Mammary microvascular endothelial cell (primary cell): ENCODE data around the gene UPK3BL2. TPM values are rescaled to one million over a fixed set of nuclear protein-coding genes. Genes with fewer than 3 reads are reported as not detected.

ENCODE experiments used
- total RNA-seq: library from RNA; depleted of rRNA; stranded (reverse); fragments of >200 nt; gene quantifications from 2 replicates; pipeline ENCODE4 v1.2.3, GENCODE V29; 2015

The UPK3BL2 gene, protein sequence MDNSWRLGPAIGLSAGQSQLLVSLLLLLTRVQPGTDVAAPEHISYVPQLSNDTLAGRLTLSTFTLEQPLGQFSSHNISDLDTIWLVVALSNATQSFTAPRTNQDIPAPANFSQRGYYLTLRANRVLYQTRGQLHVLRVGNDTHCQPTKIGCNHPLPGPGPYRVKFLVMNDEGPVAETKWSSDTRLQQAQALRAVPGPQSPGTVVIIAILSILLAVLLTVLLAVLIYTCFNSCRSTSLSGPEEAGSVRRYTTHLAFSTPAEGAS
- total RNA-seq = 0.67 and 1.6 TPM in 2 replicates

DNA sequence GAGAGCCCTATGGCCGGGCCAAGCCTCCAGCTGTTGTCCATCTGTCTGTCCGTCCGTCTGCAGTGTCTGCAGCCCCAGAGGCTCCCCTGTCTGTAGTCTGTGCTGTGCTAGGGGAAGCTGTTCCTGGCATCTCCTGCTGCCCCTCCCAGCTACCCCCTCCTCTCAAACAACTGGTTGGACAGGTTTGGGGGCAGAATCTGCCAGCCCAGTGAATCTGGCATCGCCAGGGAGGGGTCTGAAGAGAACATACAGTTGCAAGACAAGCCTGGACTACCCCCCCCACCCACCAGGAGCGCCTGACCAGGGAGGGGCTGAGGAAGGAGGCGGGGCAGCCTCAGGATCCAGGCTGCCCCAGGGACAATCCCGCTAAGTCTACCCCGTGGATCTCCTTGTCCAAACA is at the start of gene UPK3BL2:
TSS of gene UPK3BL2 (minus strand) at position 101 of the 400 bp plus-strand sequence. CDS start at position 41, 60 bp downstream.

DNA sequence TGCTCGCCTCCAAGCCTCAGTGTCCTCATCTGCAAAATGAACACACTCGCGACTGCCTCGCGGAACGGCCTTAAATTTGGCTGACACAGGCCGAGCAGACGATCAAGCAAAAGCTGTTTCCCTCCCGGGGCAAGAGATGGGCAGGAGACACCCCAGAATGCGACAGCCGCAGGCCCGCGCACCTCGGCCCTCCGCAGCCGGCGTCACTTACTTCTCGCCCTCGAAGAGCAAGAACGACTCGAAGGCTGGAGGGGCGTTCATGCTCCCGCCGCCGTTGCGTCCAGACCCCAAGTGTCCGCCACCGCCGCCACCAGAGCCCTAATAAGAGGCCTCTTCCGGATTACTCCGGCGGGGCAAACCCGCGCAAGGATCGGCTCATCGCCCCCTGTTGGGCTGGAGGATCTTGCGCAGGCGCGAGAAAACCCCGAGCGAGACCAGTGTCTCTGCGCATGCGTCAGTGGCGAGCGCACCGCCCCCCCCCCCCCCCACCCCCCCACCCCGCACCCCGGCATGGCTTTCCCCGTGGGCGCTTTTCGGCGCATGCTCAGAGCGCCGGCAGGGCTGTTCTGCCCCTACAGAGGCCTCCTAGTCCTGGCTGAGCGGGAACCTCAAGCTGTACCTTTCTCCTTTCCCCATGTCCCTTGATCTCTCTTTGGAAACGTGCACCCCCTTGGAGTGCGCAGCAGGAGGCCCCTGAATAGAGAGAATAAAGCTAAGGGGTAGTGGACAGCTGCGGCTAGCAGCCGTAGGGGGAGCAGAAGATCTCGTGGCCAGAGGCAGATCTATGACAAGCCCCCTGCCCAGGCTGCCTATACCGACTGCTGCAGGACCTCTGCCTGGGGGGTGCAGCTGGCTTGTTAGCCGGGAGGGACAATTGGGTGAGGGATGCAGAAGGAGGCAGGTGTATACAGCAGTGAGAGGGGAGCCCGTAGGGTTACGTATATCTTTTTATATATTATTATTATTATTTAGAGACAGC is 29.1 kb upstream of the UPK3BL2 start, which contains the start of gene POLR2J3:
TSS of gene POLR2J3 (minus strand) at position 323 of the 979 bp plus-strand sequence. CDS start at position 261, 62 bp downstream.

DNA sequence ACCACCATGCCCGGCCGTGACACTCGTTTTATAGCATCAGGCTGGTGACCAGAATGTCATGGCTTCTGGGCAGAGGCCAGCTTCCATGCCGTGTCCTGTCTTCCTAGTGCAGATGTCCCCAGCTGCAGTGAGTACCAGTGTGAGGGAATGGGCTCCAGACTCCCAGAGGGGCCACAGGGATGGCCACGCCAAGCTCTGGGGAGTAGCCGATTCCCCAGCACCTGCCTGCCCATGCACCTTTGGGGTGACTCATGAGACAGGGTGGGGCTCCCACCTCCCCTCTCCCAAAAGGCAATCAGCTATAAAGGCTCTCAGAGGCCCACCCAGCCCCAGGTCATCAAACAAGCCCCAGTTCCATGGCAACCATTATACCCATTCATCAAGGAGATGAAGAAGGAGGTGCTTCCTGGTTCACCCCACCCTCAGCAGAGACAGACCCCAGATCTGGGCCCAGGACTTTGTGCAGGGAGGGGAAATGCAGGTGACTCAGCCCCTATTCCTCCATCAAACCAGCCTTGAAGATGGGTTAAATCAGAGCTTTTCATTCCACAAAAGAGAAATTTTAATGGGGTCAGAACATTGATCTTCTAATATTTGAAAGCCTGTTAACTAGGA is 7.4 kb upstream of the UPK3BL2 start, which contains the start of gene SPDYE2:
TSS of gene SPDYE2 (plus strand) at position 419 of the 615 bp plus-strand sequence. CDS start 2,030 bp downstream, outside the sequence.

DNA sequence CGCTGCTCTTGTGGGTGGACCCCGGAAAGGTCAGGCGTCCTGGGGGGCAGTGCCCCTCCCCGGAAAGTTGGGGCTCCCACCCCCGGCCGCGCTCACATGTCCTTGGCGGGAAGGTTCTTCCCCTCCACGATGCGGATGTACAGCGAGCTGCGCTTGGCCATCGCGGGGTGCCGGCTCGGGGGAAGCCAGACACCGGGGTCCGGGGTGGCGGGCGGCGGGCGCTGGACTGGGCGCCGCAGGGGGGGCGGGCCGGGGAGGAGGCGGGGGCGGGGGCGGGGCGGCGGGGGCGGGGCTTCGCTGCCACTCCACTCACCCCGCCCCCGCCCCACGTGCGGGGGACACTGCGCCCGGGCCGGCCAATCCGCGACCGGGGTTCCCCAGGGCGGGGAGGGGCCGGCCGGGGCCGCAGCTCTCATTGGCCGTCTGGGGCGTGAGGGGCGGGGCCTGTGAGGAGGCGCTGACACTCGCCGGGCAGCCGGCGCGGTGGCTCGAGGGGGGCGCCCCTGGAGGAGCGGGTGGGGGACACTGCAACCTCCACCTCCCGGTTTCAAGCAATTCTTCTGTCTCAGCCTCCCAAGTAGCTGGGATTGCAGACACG is 25.8 kb downstream of the UPK3BL2 start, which contains the start of gene RASA4B:
TSS of gene RASA4B (minus strand) at position 228 of the 598 bp plus-strand sequence. CDS start at position 161, 67 bp downstream.

Other genes starting within 250 kb of the UPK3BL2 start
- 0.07 TPM in 1 of 2 replicates, not detected in the other for gene SPDYE6, start 187.3 kb downstream of the UPK3BL2 start, total RNA-seq
- gene PRKRIP1, start 147.3 kb downstream of the UPK3BL2 start, total RNA-seq = 14.7 and 16.9 TPM in 2 replicates
- 65.9 and 82.4 TPM in 2 replicates for gene ORAI2, start 110.1 kb downstream of the UPK3BL2 start, total RNA-seq
- gene ALKBH4, start 78.8 kb downstream of the UPK3BL2 start, total RNA-seq = 10.7 and 12.1 TPM in 2 replicates
- gene LRWD1, start 78.7 kb downstream of the UPK3BL2 start, total RNA-seq = 13.2 and 14.6 TPM in 2 replicates
- 28.8 and 38.4 TPM in 2 replicates for gene POLR2J, start 64.8 kb downstream of the UPK3BL2 start, total RNA-seq
- gene RASA4B, start 25.9 kb downstream of the UPK3BL2 start, total RNA-seq = 3.3 and 4.6 TPM in 2 replicates
- not detected in 2 replicates for gene SPDYE2, start 7.5 kb upstream of the UPK3BL2 start, total RNA-seq
- gene POLR2J3, start 28.9 kb upstream of the UPK3BL2 start, total RNA-seq = 12.4 and 16.2 TPM in 2 replicates
- 13.1 and 13.3 TPM in 2 replicates for gene RASA4, start 73.1 kb upstream of the UPK3BL2 start, total RNA-seq
- gene UPK3BL1, start 99.1 kb upstream of the UPK3BL2 start, total RNA-seq = 6.1 and 9.5 TPM in 2 replicates
- gene SPDYE2B, start 106.6 kb upstream of the UPK3BL2 start, total RNA-seq = not detected in 2 replicates
- gene POLR2J2, start 128.0 kb upstream of the UPK3BL2 start, total RNA-seq = not detected in 2 replicates
- 11.5 and 12.5 TPM in 2 replicates for gene FAM185A, start 205.3 kb upstream of the UPK3BL2 start, total RNA-seq